Stomach (tissue), 9 donors: ENCODE measurements around the gene TMEM106C. TPM values are rescaled to one million over a fixed set of nuclear protein-coding genes. Genes with fewer than 3 reads are reported as not detected.
"Not testable (repeated sequence)": the region's sequence is repeated elsewhere in the genome, so short reads cannot be mapped to it uniquely, and the experiment has no call there.

Source experiments
- DNase-seq, 2 donors: peaks; one replicate each; pipeline versions ENCODE4 v3.0.0 to v3.0.0-alpha.2; 2013 to 2019
- H3K27ac ChIP-seq, 5 donors: fragments of 200-600 bp in 4 of 5; sonication (generic) in 4 of 5; one replicate each; pipeline ENCODE4 v1.5.1; 2013 to 2019; ENCODE audit warnings: mild to moderate bottlenecking in 1 of 5, moderate library complexity in 1 of 5
- H3K27me3 ChIP-seq, 3 donors: fragments of 200-600 bp; sonication (generic); one replicate each; pipeline ENCODE4 v1.5.1; 2017 to 2019; ENCODE audit warnings: mixed run types in 1 of 3
- H3K36me3 ChIP-seq, 4 donors: fragments of 200-600 bp; sonication (generic); 1 replicate in 3 of 4; 2 replicates in 1 of 4; pipeline ENCODE4 v1.5.1; 2016 to 2019
- H3K4me1 ChIP-seq, 4 donors: fragments of 200-600 bp; sonication (generic); one replicate each; pipeline ENCODE4 v1.5.1; 2016 to 2019
- H3K4me3 ChIP-seq, 4 donors: fragments of 200-600 bp; sonication (generic) in 3 of 4; one replicate each; pipeline ENCODE4 v1.5.1; 2016 to 2019; ENCODE audit warnings: mild to moderate bottlenecking in 1 of 4
- H3K9me3 ChIP-seq, 4 donors: fragments of 200-600 bp; sonication (generic); one replicate each; pipeline ENCODE4 v1.5.1; 2016 to 2019
- CTCF ChIP-seq, 7 experiments: fragments of 450-650 bp in 4 of 7; fragments of 200-600 bp in 3 of 7; sonication (generic) in 3 of 7; IDR thresholded peaks; one replicate each; pipeline ENCODE4 v1.5.1; 2016 to 2019; ENCODE audit warnings: antibody characterized with exemption in 7 of 7, control low read depth in 2 of 7, mild to moderate bottlenecking in 1 of 7
- EP300 ChIP-seq: sonication (generic); formaldehyde crosslinking; IDR thresholded peaks from one replicate; pipeline ENCODE4 v1.6.1; 2017; ENCODE audit warnings: antibody characterized with exemption
- POLR2A ChIP-seq, 4 donors: fragments of 450-650 bp; IDR thresholded peaks; one replicate each; pipeline ENCODE4 v1.6.1; 2016; ENCODE audit warnings: antibody characterized with exemption in 4 of 4, control low read depth in 2 of 4, mild to moderate bottlenecking in 1 of 4, moderate library complexity in 1 of 4
- POLR2AphosphoS5 ChIP-seq, 3 donors: sonication (generic); formaldehyde crosslinking; IDR thresholded peaks; one replicate each; pipeline ENCODE4 v1.6.1; 2016; ENCODE audit warnings: antibody characterized with exemption in 3 of 3
- WGBS, 5 donors: extraction: QIAGEN DNeasy Blood & Tissue Kit in 3 of 5; methylation state at CpG; one replicate each; pipeline versions ENCODE4 v1.1.5 to v1.1.7; 2013 to 2018; 5-methylcytosine and 5-hydroxymethylcytosine counted together
- intact Hi-C: fragments of 100-400 bp; cut with DNase I; formaldehyde crosslinking; loops from one replicate; pipeline ENCODE4 v1.15.1; 2023; ENCODE audit warnings: low total_unique reads
- polyA plus RNA-seq, 3 donors: library from polyadenylated mRNA; stranded (reverse); fragments of 200-250 nt; gene quantifications; one replicate each; pipeline ENCODE4 v1.2.3, GENCODE V29; 2013
- total RNA-seq, 5 donors: library from RNA; depleted of rRNA; stranded (reverse); fragments of >200 nt; gene quantifications; one replicate each; pipeline versions ENCODE4 v1.1.0 to v1.2.3, GENCODE V29; 2014 to 2016
- donor health status: healthy with polysubstance abuse.
- donor health status: Bipolar disorder and iron deficiency.
- donor health status: healthy.

TMEM106C gene
- total and polyA plus RNA-seq, 8 donors = 29.8 to 254 (median 61.9) TPM

GRCh38 chr12:47950856-47951468, 12.4 kb upstream of the TMEM106C start:
- Histone ChIP-seq H3K9me3 (no peaks in the 10 kb centered on the region), H3K27ac (no peak overlapping the region), H3K4me1 (peaks cover 4 to 23% (median 13%) of the 10 kb centered on the region in 4 donors), H3K36me3 (no peaks in the 10 kb centered on the region), H3K4me3 (no peak overlapping the region), H3K27me3 (no peaks in the 10 kb centered on the region)
- TF ChIP-seq EP300 = no peak
- TF ChIP-seq POLR2AphosphoS5 (IDR thresholded peaks at IDR 0.05) = no peak
- TF ChIP-seq CTCF (IDR thresholded peaks at IDR 0.05) = no peak
- TF ChIP-seq POLR2A (IDR thresholded peaks at IDR 0.05) = no peak
- WGBS, 5 donors = 65 to 82% (median 77%) methylated on average over 8 of the region's 8 CpGs
- no peak for DNase-seq
- intact Hi-C loops = no loop called here

GRCh38 chr12:47954058-47954457, 9.3 kb upstream of the TMEM106C start:
- H3K27ac ChIP-seq = no peak overlapping the region
- H3K27me3 ChIP-seq = peaks cover 0 to 4% (median 0%) of the 10 kb centered on the region in 3 donors
- WGBS, 5 donors = 84 to 94% (median 88%) methylated on average over 8 of the region's 8 CpGs
- H3K4me3 ChIP-seq = no peak overlapping the region
- H3K36me3 ChIP-seq = no peaks in the 10 kb centered on the region
- peaks cover 0 to 8% (median 7%) of the 10 kb centered on the region in 4 donors for H3K4me1 ChIP-seq
- intact Hi-C loops = no loop called here
- DNase-seq = no peak
- H3K9me3 ChIP-seq = peaks cover 0 to 13% (median 3%) of the 10 kb centered on the region in 4 donors
- TF ChIP-seq CTCF (IDR thresholded peaks at IDR 0.05) (no peak), POLR2AphosphoS5 (IDR thresholded peaks at IDR 0.05) (no peak), POLR2A (IDR thresholded peaks at IDR 0.05) (no peak), EP300 (no peak)

GRCh38 chr12:47954467-47955045, 8.8 kb upstream of the TMEM106C start:
- H3K4me1 ChIP-seq = peaks cover 0 to 3% (median 2%) of the 10 kb centered on the region in 4 donors
- 73 to 84% (median 81%) methylated on average over 4 of the region's 4 CpGs for WGBS, 5 donors
- H3K27ac ChIP-seq = no peak overlapping the region
- DNase-seq = no peak
- no peak overlapping the region for H3K4me3 ChIP-seq
- intact Hi-C loops = no loop called here
- peaks cover 0 to 13% (median 3%) of the 10 kb centered on the region in 4 donors for H3K9me3 ChIP-seq
- no peaks in the 10 kb centered on the region for H3K36me3 ChIP-seq
- H3K27me3 ChIP-seq = peaks cover 0 to 4% (median 0%) of the 10 kb centered on the region in 3 donors
- TF ChIP-seq CTCF (IDR thresholded peaks at IDR 0.05) = no peak
- TF ChIP-seq POLR2AphosphoS5 (IDR thresholded peaks at IDR 0.05) = no peak
- no peak for TF ChIP-seq EP300
- TF ChIP-seq POLR2A (IDR thresholded peaks at IDR 0.05) = no peak

GRCh38 chr12:47955059-47955458, 8.3 kb upstream of the TMEM106C start:
- TF ChIP-seq EP300 (no peak), CTCF (IDR thresholded peaks at IDR 0.05) (no peak), POLR2AphosphoS5 (IDR thresholded peaks at IDR 0.05) (no peak), POLR2A (IDR thresholded peaks at IDR 0.05) (no peak)
- intact Hi-C loops = no loop called here

GRCh38 chr12:47957671-47958070, 5.7 kb upstream of the TMEM106C start:
- H3K4me1 ChIP-seq, H3K27ac ChIP-seq, H3K27me3 ChIP-seq, intact Hi-C loops, DNase-seq, H3K4me3 ChIP-seq, H3K36me3 ChIP-seq: not testable (repeated sequence)
- WGBS, 5 donors = 81 to 100% (median 96%) methylated on average over 1 of the region's 1 CpG
- peaks cover 0 to 13% (median 3%) of the 10 kb centered on the region in 4 donors for H3K9me3 ChIP-seq

More at GRCh38 chr12:47955059-47955458, 8.3 kb upstream of the TMEM106C start:
- no peak for DNase-seq
- Histone ChIP-seq H3K27ac (no peak overlapping the region), H3K4me1 (no peaks in the 10 kb centered on the region), H3K27me3 (peaks cover 0 to 4% (median 0%) of the 10 kb centered on the region in 3 donors), H3K9me3 (peaks cover 0 to 13% (median 3%) of the 10 kb centered on the region in 4 donors), H3K4me3 (no peak overlapping the region), H3K36me3 (no peaks in the 10 kb centered on the region)
- WGBS, 5 donors = 74 to 85% (median 81%) methylated on average over 3 of the region's 3 CpGs
